Caco-2 (cell line): Measurements from ENCODE around the gene LRRC4C. TPM values are rescaled to one million over a fixed set of nuclear protein-coding genes. Genes with fewer than 3 reads are reported as not detected.

Experiments
- BruUV-seq: library from RNA; stranded (reverse); fragments of 400-500 nt; replicated peaks from 2 replicates; lab custom pipeline; 2021; lab: Mats Ljungman, UMichigan
- CTCF ChIA-PET: fragments of 300-600 bp; sonication (Branson Sonifier 250); formaldehyde crosslinking; loops from one replicate; lab custom pipeline; 2022; ENCODE audit warnings: antibody characterized with exemption; lab: Charles Lee
- POLR2A ChIA-PET: fragments of 300-600 bp; sonication (Branson Sonifier 250); formaldehyde crosslinking; loops from one replicate; lab custom pipeline; 2022; ENCODE audit warnings: antibody characterized with exemption; lab: Charles Lee
- DNase-seq, 2 experiments: peaks; one replicate each; pipeline versions ENCODE4 v3.0.0 to v3.0.0-alpha.2; 2020 to 2022
- H3K27me3 ChIP-seq: replicated peaks from 2 replicates; pipeline ENCODE4 v1.6.0; 2011; ENCODE audit warnings: low read length; ENCODE audit not compliant: control insufficient read depth, insufficient read depth
- H3K36me3 ChIP-seq: 2 replicates; pipeline ENCODE4 v1.5.1; 2011; ENCODE audit warnings: low read length; ENCODE audit not compliant: control insufficient read depth, insufficient read depth
- H3K4me1 ChIP-seq: fragments of 250-450 bp; sonication (Bioruptor Pico); 2 replicates; pipeline ENCODE4 v1.5.1; 2020; ENCODE audit warnings: mild to moderate bottlenecking
- H3K4me3 ChIP-seq: 2 replicates; pipeline ENCODE4 v1.5.1; 2011; ENCODE audit warnings: low read depth, mild to moderate bottlenecking, control low read depth, low read length
- H3K9me3 ChIP-seq: fragments of 250-450 bp; sonication (Bioruptor Pico); 2 replicates; pipeline ENCODE4 v1.5.1; 2020; ENCODE audit warnings: mild to moderate bottlenecking, moderate library complexity
- H3K27ac Mint-ChIP-seq: one replicate; pipeline ENCODE4 v1.8.0; 2022; ENCODE audit warnings: mixed read lengths; ENCODE audit not compliant: unreplicated experiment
- H3K27me3 Mint-ChIP-seq: one replicate; pipeline ENCODE4 v1.8.0; 2022; ENCODE audit warnings: mixed read lengths; ENCODE audit not compliant: insufficient read depth, unreplicated experiment
- H3K36me3 Mint-ChIP-seq: one replicate; pipeline ENCODE4 v1.8.0; 2022; ENCODE audit warnings: mild to moderate bottlenecking, mixed read lengths; ENCODE audit not compliant: insufficient read depth, unreplicated experiment
- H3K4me1 Mint-ChIP-seq: one replicate; pipeline ENCODE4 v1.8.0; 2022; ENCODE audit warnings: low read depth, mixed read lengths; ENCODE audit not compliant: unreplicated experiment
- H3K4me3 Mint-ChIP-seq: one replicate; pipeline ENCODE4 v1.8.0; 2022; ENCODE audit warnings: mild to moderate bottlenecking, moderate library complexity, mixed read lengths; ENCODE audit not compliant: unreplicated experiment
- H3K9me3 Mint-ChIP-seq: one replicate; pipeline ENCODE4 v1.8.0; 2022; ENCODE audit warnings: mixed read lengths; ENCODE audit not compliant: unreplicated experiment
- intact Hi-C: fragments of 100-400 bp; cut with micrococcal nuclease; formaldehyde crosslinking; loops from one replicate; pipeline ENCODE4 v1.10.0; 2022; ENCODE audit not compliant: unreplicated experiment
- total RNA-seq: library from RNA; stranded (reverse); gene quantifications from 2 replicates; pipeline ENCODE4 v1.2.3, GENCODE V29; 2022
- TF ChIP-seq, protein P1 (sequence below), 2 experiments: fragments of 200-600 bp in 1 of 2; IDR thresholded peaks; 1 replicate in 1 of 2; 2 replicates in 1 of 2; pipeline versions ENCODE4 v1.5.1 to v1.8.0; 2011 to 2022; ENCODE audit warnings: antibody characterized with exemption in 1 of 2, control low read depth in 1 of 2, inconsistent platforms in 1 of 2, low read depth in 1 of 2, low read length in 1 of 2, mild to moderate bottlenecking in 1 of 2, moderate library complexity in 1 of 2; ENCODE audit not compliant: insufficient read depth in 1 of 2, severe bottlenecking in 1 of 2, unreplicated experiment in 1 of 2

Gene LRRC4C
- total RNA-seq, 1 experiment from 2014 or later = not detected

DNA sequence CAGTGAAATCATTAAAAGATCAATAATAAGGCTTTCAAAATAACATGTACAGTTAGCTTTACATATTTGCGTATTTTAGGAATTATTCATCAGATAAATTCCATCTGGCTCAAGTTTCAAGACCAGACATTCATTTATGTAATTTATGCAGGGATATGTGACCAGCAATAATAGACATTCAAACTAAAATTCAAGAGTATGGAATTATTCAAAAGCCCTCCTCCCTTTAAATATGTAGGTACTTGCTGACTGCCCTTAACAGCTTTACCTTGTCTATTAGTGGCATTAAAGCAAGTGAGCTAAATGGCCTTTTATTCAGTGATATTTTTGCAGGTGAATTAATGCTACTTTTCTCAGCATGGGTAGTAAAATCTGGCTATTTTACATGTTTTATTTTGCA is 126.1 kb downstream of the LRRC4C start:
- Mint-ChIP-seq H3K9me3 (no peaks in the 10 kb centered on the region), H3K27me3 (peaks cover 5% of the 10 kb centered on the region), H3K27ac (no peak overlapping the region), H3K4me1 (no peaks in the 10 kb centered on the region), H3K36me3 (no peaks in the 10 kb centered on the region), H3K4me3 (no peak overlapping the region)
- POLR2A ChIA-PET = no interaction called here
- TF ChIP-seq, protein P1, sequence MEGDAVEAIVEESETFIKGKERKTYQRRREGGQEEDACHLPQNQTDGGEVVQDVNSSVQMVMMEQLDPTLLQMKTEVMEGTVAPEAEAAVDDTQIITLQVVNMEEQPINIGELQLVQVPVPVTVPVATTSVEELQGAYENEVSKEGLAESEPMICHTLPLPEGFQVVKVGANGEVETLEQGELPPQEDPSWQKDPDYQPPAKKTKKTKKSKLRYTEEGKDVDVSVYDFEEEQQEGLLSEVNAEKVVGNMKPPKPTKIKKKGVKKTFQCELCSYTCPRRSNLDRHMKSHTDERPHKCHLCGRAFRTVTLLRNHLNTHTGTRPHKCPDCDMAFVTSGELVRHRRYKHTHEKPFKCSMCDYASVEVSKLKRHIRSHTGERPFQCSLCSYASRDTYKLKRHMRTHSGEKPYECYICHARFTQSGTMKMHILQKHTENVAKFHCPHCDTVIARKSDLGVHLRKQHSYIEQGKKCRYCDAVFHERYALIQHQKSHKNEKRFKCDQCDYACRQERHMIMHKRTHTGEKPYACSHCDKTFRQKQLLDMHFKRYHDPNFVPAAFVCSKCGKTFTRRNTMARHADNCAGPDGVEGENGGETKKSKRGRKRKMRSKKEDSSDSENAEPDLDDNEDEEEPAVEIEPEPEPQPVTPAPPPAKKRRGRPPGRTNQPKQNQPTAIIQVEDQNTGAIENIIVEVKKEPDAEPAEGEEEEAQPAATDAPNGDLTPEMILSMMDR (IDR thresholded peaks at IDR 0.05; ENCODE audit: insufficient read depth in 1 of 2, low read depth in 1 of 2, low read length in 1 of 2, severe bottlenecking in 1 of 2, unreplicated experiment in 1 of 2) = no peak
- Histone ChIP-seq H3K4me3 (no peak overlapping the region), H3K36me3 (no peaks in the 10 kb centered on the region), H3K9me3 (no peaks in the 10 kb centered on the region), H3K4me1 (no peaks in the 10 kb centered on the region), H3K27me3 (no peaks in the 10 kb centered on the region)
- intact Hi-C loops = no loop called here
- CTCF ChIA-PET = no interaction called here
- DNase-seq = no peak
- BruUV-seq = no TSS peak

DNA sequence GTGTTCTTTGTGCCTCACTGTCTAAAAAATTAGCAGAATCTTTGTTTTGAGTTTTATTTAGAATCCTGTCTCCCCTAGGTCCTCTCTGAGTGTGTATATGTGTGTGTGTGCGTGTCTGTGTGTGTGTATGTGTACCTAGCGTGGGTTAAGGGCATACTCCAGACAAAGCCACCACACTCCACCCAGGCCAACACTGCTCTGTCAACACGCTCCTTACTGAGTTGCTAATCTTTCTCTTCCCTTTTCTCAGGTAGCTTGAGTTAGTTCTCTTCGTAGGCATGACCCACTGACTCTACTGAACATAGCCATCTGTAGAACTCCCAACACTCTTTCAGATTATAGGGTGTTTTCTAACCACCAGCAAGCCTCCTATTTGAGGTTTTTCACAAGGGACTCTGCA is 131.1 kb downstream of the LRRC4C start:
- Mint-ChIP-seq H3K4me1 (no peaks in the 10 kb centered on the region), H3K4me3 (no peak overlapping the region), H3K27ac (no peak overlapping the region), H3K9me3 (no peaks in the 10 kb centered on the region), H3K36me3 (no peaks in the 10 kb centered on the region), H3K27me3 (peaks cover 3% of the 10 kb centered on the region)
- Histone ChIP-seq H3K36me3 (no peaks in the 10 kb centered on the region), H3K27me3 (no peaks in the 10 kb centered on the region), H3K4me1 (no peaks in the 10 kb centered on the region), H3K4me3 (no peak overlapping the region), H3K9me3 (no peaks in the 10 kb centered on the region)
- ChIA-PET CTCF (no interaction called here), POLR2A (no interaction called here)
- intact Hi-C loops = no loop called here
- no peak for DNase-seq
- TF ChIP-seq, protein P1 (IDR thresholded peaks at IDR 0.05; ENCODE audit: insufficient read depth in 1 of 2, low read depth in 1 of 2, low read length in 1 of 2, severe bottlenecking in 1 of 2, unreplicated experiment in 1 of 2) = no peak
- BruUV-seq = no TSS peak

DNA sequence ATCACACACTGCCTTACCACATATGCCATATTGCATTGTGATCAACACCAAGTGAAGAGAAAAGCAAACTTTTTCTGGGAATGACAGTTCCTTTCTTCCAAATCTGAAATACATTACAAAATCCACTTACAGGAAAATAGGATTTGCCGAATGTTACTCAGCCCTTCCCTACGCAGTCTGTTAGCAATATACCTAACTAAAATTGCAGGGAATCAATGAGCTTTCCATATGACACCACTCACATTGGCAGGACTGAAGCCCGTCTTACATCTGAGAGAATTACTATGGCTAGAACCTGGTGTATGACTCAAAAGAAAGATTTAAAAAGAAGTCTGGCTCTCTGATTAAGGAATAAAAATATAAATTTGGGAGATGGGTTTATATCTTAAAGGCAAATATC is 136.0 kb downstream of the LRRC4C start:
- no peaks in the 10 kb centered on the region for H3K4me1 Mint-ChIP-seq
- no peak overlapping the region for H3K4me3 ChIP-seq
- H3K36me3 ChIP-seq = no peaks in the 10 kb centered on the region
- H3K27me3 ChIP-seq = no peaks in the 10 kb centered on the region
- POLR2A ChIA-PET = no interaction called here
- BruUV-seq = no TSS peak
- H3K4me1 ChIP-seq = no peaks in the 10 kb centered on the region
- no peaks in the 10 kb centered on the region for H3K9me3 ChIP-seq
- intact Hi-C loops = no loop called here
- H3K27ac Mint-ChIP-seq = no peak overlapping the region
- H3K27me3 Mint-ChIP-seq = no peaks in the 10 kb centered on the region
- TF ChIP-seq, protein P1 (IDR thresholded peaks at IDR 0.05; ENCODE audit: insufficient read depth in 1 of 2, low read depth in 1 of 2, low read length in 1 of 2, severe bottlenecking in 1 of 2, unreplicated experiment in 1 of 2) = no peak
- DNase-seq = no peak
- no peaks in the 10 kb centered on the region for H3K36me3 Mint-ChIP-seq
- no peaks in the 10 kb centered on the region for H3K9me3 Mint-ChIP-seq
- H3K4me3 Mint-ChIP-seq = no peak overlapping the region
- CTCF ChIA-PET = no interaction called here
